Measurements from ENCODE around the gene ARFGEF2. TPM values are rescaled to one million over a fixed set of nuclear protein-coding genes. Genes with fewer than 3 reads are reported as not detected.
A peak's percentile ranks its signal among the peaks of the same experiment; 100 is the strongest.

The ARFGEF2 gene
- total and polyA plus RNA-seq, 8 donors, result 6.9 to 26.2 (median 23.0) TPM

GRCh38 chr20:48986899-48987298 lies 65.4 kb downstream of the ARFGEF2 start:
- H3K27ac ChIP-seq, result peak overlapping the region in 1 of 4 donors; percentile 12
- no peak overlapping the region for H3K4me3 ChIP-seq
- intact Hi-C loops (cut with DNase I), result no loop called here
- no peaks in the 10 kb centered on the region for H3K27me3 ChIP-seq
- H3K36me3 ChIP-seq, result peaks cover 4 to 40% (median 17%) of the 10 kb centered on the region in 3 donors
- FAIRE-seq (no peak), ATAC-seq (peak in 2 of 4 donors; percentile 11 to 27), DNase-seq (no peak)
- peak; percentile 15 to 41 (median 26) for TF ChIP-seq CTCF (IDR thresholded peaks at IDR 0.05)
- no peaks in the 10 kb centered on the region for H3K9me3 ChIP-seq
- H3K4me1 ChIP-seq, result peaks cover 26 to 46% (median 26%) of the 10 kb centered on the region in 3 donors
- WGBS, 2 donors, result 46 to 48% methylated on average over 2 of the region's 2 CpGs

- Histone ChIP-seq H3K9me3 (no peaks in the 10 kb centered on the region), H3K4me3 (no peak overlapping the region), H3K4me1 (peaks cover 21 to 43% (median 23%) of the 10 kb centered on the region in 3 donors), H3K27me3 (no peaks in the 10 kb centered on the region), H3K36me3 (peaks cover 4 to 59% (median 22%) of the 10 kb centered on the region in 3 donors), H3K27ac (no peak overlapping the region)
- 84 to 88% methylated on average over 1 of the region's 1 CpG for WGBS, 2 donors
- no peak for FAIRE-seq
- no peak for TF ChIP-seq CTCF (IDR thresholded peaks at IDR 0.05)
- DNase-seq, result no peak
- intact Hi-C loops (cut with DNase I), result no loop called here
- ATAC-seq, result no peak
Measured at GRCh38 chr20:48990467-48990866, 69.0 kb downstream of the ARFGEF2 start.

- Histone ChIP-seq H3K27me3 (no peaks in the 10 kb centered on the region), H3K36me3 (peaks cover 0 to 76% (median 31%) of the 10 kb centered on the region in 3 donors), H3K27ac (peak overlapping the region in 2 of 4 donors; percentile 4 to 48), H3K9me3 (no peaks in the 10 kb centered on the region), H3K4me3 (no peak overlapping the region), H3K4me1 (peaks cover 13 to 23% (median 16%) of the 10 kb centered on the region in 3 donors)
- 29 to 33% methylated on average over 4 of the region's 4 CpGs for WGBS, 2 donors
- ATAC-seq, result peak; percentile 32 to 62 (median 59)
- no peak for FAIRE-seq
- intact Hi-C loops (cut with DNase I), result no loop called here
- TF ChIP-seq CTCF (IDR thresholded peaks at IDR 0.05), result no peak
- no peak for DNase-seq
Measured at GRCh38 chr20:48995589-48995988, 74.1 kb downstream of the ARFGEF2 start.

GRCh38 chr20:48999890-49000870 lies 78.7 kb downstream of the ARFGEF2 start:
- H3K27ac ChIP-seq, result peak overlapping the region in 1 of 4 donors; percentile 30
- peaks cover 0 to 3% (median 1%) of the 10 kb centered on the region in 3 donors for H3K4me1 ChIP-seq
- no peak for TF ChIP-seq CTCF (IDR thresholded peaks at IDR 0.05)
- H3K9me3 ChIP-seq, result no peaks in the 10 kb centered on the region
- WGBS, 2 donors, result 30 to 38% methylated on average over 3 of the region's 3 CpGs
- peaks cover 0 to 59% (median 19%) of the 10 kb centered on the region in 3 donors for H3K36me3 ChIP-seq
- H3K4me3 ChIP-seq, result no peak overlapping the region
- no peaks in the 10 kb centered on the region for H3K27me3 ChIP-seq
- intact Hi-C loops (cut with DNase I), result no loop called here
- FAIRE-seq (no peak), ATAC-seq (peak in 3 of 4 donors; percentile 29 to 36 (median 32)), DNase-seq (no peak)
